Spleen (tissue), 11 donors: ENCODE data around the gene TBC1D21. TPM values are rescaled to one million over a fixed set of nuclear protein-coding genes. Genes with fewer than 3 reads are reported as not detected.

Source experiments
- DNase-seq: peaks from one replicate; pipeline ENCODE4 v3.0.0-alpha.2; 2020
- H3K27ac ChIP-seq, 8 donors: fragments of 200-600 bp; sonication (generic) in 7 of 8; 1 replicate in 4 of 8; 2 replicates in 4 of 8; pipeline versions ENCODE4 v1.5.0 to v1.8.0; 2016 to 2021; ENCODE audit warnings: inconsistent platforms in 4 of 8, mild to moderate bottlenecking in 4 of 8, moderate library complexity in 1 of 8
- H3K27me3 ChIP-seq, 7 donors: fragments of 200-600 bp; sonication (generic) in 6 of 7; replicated peaks in 1 of 7; 1 replicate in 4 of 7; 2 replicates in 3 of 7; pipeline versions ENCODE4 v1.5.0 to v1.8.0; 2016 to 2021; ENCODE audit warnings: inconsistent platforms in 3 of 7, mild to moderate bottlenecking in 1 of 7
- H3K36me3 ChIP-seq, 6 donors: fragments of 200-600 bp; sonication (generic) in 5 of 6; 1 replicate in 4 of 6; 2 replicates in 2 of 6; pipeline versions ENCODE4 v1.5.0 to v1.8.0; 2016 to 2021; ENCODE audit warnings: inconsistent platforms in 2 of 6
- H3K4me1 ChIP-seq, 6 donors: fragments of 200-600 bp; sonication (generic) in 5 of 6; 1 replicate in 3 of 6; 2 replicates in 3 of 6; pipeline versions ENCODE4 v1.5.0 to v1.8.0; 2016 to 2021; ENCODE audit warnings: inconsistent platforms in 3 of 6
- H3K4me3 ChIP-seq, 8 donors: fragments of 200-600 bp; sonication (generic) in 7 of 8; 1 replicate in 4 of 8; 2 replicates in 4 of 8; pipeline versions ENCODE4 v1.5.0 to v1.8.0; 2016 to 2021; ENCODE audit warnings: inconsistent platforms in 4 of 8, mild to moderate bottlenecking in 4 of 8, moderate library complexity in 2 of 8
- H3K9me3 ChIP-seq, 8 donors: fragments of 200-600 bp; sonication (generic) in 7 of 8; 1 replicate in 4 of 8; 2 replicates in 4 of 8; pipeline versions ENCODE4 v1.5.0 to v1.8.0; 2016 to 2021; ENCODE audit warnings: inconsistent platforms in 4 of 8
- POLR2A ChIP-seq, 3 donors: fragments of 450-650 bp; IDR thresholded peaks; one replicate each; pipeline ENCODE4 v1.5.1; 2017; ENCODE audit warnings: antibody characterized with exemption in 3 of 3, mild to moderate bottlenecking in 1 of 3
- POLR2AphosphoS5 ChIP-seq, 3 donors: sonication (generic); formaldehyde crosslinking; IDR thresholded peaks; one replicate each; pipeline ENCODE4 v1.5.1; 2017; ENCODE audit warnings: antibody characterized with exemption in 3 of 3
- WGBS, 5 donors: extraction: QIAGEN DNeasy Blood & Tissue Kit in 3 of 5; methylation state at CpG; one replicate each; pipeline versions ENCODE4 v1.1.5 to v1.1.7; 2013 to 2018; 5-methylcytosine and 5-hydroxymethylcytosine counted together
- intact Hi-C: fragments of 100-400 bp; cut with DNase I; formaldehyde crosslinking; loops from one replicate; pipeline ENCODE4 v1.15.0; 2023; ENCODE audit warnings: low total_unique reads
- polyA plus RNA-seq, 3 donors: library from polyadenylated mRNA; stranded (reverse); fragments of 200-250 nt; gene quantifications; one replicate each; pipeline ENCODE4 v1.2.1, GENCODE V29; 2013
- total RNA-seq, 7 donors: library from RNA; depleted of rRNA in 3 of 7; stranded (reverse); fragments of >200 nt in 3 of 7; fragmentation: NEBNext Ultra II Directional in 4 of 7; extraction: Animal tissue kit (Norgen Biotek cat#: 25700) in 4 of 7; gene quantifications; one replicate each; pipeline versions ENCODE4 v1.1.0 to v1.2.1, GENCODE V29; 2016 to 2021
- TF ChIP-seq, protein P1 (sequence below), 11 experiments: fragments of 200-600 bp in 7 of 11; fragments of 450-650 bp in 4 of 11; sonication (generic) in 4 of 11; IDR thresholded peaks in 8 of 11; conservative IDR thresholded peaks in 3 of 11; 1 replicate in 7 of 11; 2 replicates in 4 of 11; pipeline versions ENCODE4 v1.4.0 to v1.8.0; 2016 to 2021; ENCODE audit warnings: antibody characterized with exemption in 11 of 11, inconsistent platforms in 4 of 11, mild to moderate bottlenecking in 1 of 11
- donor health status: healthy with polysubstance abuse.
- donor health status: DM: no; HTN: no; CAD: no; lungs with moderate emphysema.
- donor health status: DM: no; HTN: no; CAD: no.
- donor health status: Bipolar disorder and iron deficiency.
- donor health status: healthy.
- donor health status: DM: no; HTN: no; CAD: no.
- donor health status: DM: yes; HTN: yes; CAD: no.

Gene TBC1D21
- total and polyA plus RNA-seq, 10 donors: not detected

DNA sequence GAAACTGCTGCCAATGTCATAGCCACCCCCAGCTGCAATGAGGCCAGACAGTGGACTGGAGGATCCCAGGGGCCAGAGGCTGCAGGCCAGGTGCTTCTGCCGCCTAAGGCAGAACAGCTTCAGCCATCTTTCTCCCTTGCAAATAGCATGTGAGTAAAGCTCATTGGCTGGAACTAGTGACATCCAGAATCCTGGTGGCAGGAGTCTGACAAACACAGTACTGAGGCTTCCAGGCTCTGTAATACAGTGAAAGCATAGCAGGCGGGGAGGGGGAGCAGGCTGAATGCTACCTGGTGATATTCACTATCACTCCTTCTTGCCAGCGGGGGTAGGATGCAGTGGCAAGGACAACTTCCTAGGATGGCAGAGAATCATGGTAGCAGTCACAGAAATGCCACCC, 36.5 kb upstream of the TBC1D21 start:
- H3K27me3 ChIP-seq: peaks cover 0 to 73% (median 6%) of the 10 kb centered on the region in 7 donors
- H3K36me3 ChIP-seq: no peaks in the 10 kb centered on the region
- intact Hi-C loops: no loop called here
- H3K4me3 ChIP-seq: no peak overlapping the region
- no peak for DNase-seq
- H3K4me1 ChIP-seq: peaks cover 0 to 7% (median 3%) of the 10 kb centered on the region in 6 donors
- H3K9me3 ChIP-seq: no peaks in the 10 kb centered on the region
- no peak overlapping the region for H3K27ac ChIP-seq
- 82 to 91% (median 88%) methylated on average over 3 of the region's 3 CpGs for WGBS, 5 donors
- TF ChIP-seq, protein P1, sequence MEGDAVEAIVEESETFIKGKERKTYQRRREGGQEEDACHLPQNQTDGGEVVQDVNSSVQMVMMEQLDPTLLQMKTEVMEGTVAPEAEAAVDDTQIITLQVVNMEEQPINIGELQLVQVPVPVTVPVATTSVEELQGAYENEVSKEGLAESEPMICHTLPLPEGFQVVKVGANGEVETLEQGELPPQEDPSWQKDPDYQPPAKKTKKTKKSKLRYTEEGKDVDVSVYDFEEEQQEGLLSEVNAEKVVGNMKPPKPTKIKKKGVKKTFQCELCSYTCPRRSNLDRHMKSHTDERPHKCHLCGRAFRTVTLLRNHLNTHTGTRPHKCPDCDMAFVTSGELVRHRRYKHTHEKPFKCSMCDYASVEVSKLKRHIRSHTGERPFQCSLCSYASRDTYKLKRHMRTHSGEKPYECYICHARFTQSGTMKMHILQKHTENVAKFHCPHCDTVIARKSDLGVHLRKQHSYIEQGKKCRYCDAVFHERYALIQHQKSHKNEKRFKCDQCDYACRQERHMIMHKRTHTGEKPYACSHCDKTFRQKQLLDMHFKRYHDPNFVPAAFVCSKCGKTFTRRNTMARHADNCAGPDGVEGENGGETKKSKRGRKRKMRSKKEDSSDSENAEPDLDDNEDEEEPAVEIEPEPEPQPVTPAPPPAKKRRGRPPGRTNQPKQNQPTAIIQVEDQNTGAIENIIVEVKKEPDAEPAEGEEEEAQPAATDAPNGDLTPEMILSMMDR (IDR thresholded peaks at IDR 0.05 in 8 of 11, conservative IDR thresholded peaks at IDR 0.05 in 3 of 11): no peak
- TF ChIP-seq POLR2A (IDR thresholded peaks at IDR 0.05): no peak
- TF ChIP-seq POLR2AphosphoS5 (IDR thresholded peaks at IDR 0.05): no peak

DNA sequence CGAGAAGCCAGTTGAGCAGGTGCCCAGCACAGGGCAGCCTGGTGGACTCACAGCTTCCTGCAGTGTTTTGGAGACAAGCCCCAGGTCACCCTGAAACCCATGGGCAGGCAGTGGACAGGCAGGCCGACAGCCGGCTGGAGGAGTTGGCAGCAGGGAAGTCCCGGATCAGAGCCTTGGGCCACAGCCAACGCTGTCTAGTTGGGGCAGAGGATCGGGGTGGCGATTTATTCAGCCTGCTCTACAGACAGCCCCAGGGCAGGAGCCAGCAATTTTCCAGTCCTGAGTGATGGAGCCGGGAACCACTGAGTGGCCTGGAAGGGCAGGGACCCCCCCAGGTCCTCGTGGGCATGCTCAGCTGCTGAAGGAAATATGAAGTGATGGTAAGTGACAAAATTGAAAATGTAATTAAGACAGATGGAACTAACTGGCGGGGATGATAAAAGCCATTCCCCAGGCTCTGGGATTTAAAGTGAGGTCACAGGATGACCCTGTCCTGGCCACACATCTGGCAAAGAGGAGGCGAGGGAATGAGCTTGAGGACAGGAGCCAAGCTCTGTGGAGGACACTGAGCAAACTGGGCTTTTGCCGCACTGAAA, 34.4 kb upstream of the TBC1D21 start:
- Histone ChIP-seq H3K4me3 (no peak overlapping the region), H3K27me3 (peaks cover 0 to 60% (median 6%) of the 10 kb centered on the region in 7 donors), H3K4me1 (peaks cover 0 to 7% (median 3%) of the 10 kb centered on the region in 6 donors), H3K9me3 (peaks cover 0 to 3% (median 0%) of the 10 kb centered on the region in 8 donors), H3K36me3 (no peaks in the 10 kb centered on the region), H3K27ac (no peak overlapping the region)
- TF ChIP-seq POLR2A (IDR thresholded peaks at IDR 0.05) (no peak), POLR2AphosphoS5 (IDR thresholded peaks at IDR 0.05) (no peak)
- TF ChIP-seq, protein P1 (IDR thresholded peaks at IDR 0.05 in 8 of 11, conservative IDR thresholded peaks at IDR 0.05 in 3 of 11): no peak
- no peak for DNase-seq
- intact Hi-C loops: no loop called here
- WGBS, 5 donors: 44 to 58% (median 55%) methylated on average over 12 of the region's 12 CpGs

DNA sequence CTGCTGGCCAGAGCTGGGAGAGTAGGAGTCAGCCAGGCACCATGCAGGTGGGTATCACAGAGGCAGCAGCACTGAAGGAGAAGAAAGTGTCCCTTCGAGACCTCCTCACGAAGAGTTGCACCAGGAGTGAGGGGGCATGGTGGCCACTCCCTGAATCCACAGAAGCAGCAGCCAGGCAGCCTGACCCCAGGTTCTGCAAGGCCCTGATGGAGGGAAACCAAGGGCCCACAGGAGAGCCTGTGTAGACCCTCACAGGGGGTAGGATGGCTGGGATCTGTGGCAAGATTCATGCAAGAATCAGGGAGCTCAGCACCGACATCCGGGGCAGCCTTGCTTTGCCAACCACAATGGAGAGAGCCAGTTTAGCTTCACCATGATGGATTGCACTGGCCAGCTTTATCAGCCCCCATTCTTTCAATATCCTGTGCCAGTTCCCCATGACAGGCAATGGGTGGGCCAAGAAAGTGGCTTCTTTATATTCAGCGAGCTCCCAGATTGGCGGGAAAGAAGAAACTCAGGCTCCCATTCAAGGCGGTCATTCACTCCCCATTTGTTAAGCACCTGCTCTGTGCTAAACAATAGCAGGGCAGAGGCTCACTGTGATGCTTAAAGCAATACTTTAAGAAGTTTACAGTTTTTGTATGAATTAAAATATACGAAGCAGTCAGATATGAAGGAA, 33.5 kb upstream of the TBC1D21 start:
- no peaks in the 10 kb centered on the region for H3K36me3 ChIP-seq
- intact Hi-C loops: no loop called here
- no peak overlapping the region for H3K27ac ChIP-seq
- TF ChIP-seq, protein P1 (IDR thresholded peaks at IDR 0.05 in 8 of 11, conservative IDR thresholded peaks at IDR 0.05 in 3 of 11): no peak
- no peak for TF ChIP-seq POLR2AphosphoS5 (IDR thresholded peaks at IDR 0.05)
- TF ChIP-seq POLR2A (IDR thresholded peaks at IDR 0.05): no peak
- peaks cover 0 to 51% (median 6%) of the 10 kb centered on the region in 7 donors for H3K27me3 ChIP-seq
- peaks cover 0 to 3% (median 0%) of the 10 kb centered on the region in 8 donors for H3K9me3 ChIP-seq
- peaks cover 0 to 7% (median 3%) of the 10 kb centered on the region in 6 donors for H3K4me1 ChIP-seq
- no peak overlapping the region for H3K4me3 ChIP-seq
- 84 to 90% (median 87%) methylated on average over 8 of the region's 8 CpGs for WGBS, 5 donors
- DNase-seq: no peak

DNA sequence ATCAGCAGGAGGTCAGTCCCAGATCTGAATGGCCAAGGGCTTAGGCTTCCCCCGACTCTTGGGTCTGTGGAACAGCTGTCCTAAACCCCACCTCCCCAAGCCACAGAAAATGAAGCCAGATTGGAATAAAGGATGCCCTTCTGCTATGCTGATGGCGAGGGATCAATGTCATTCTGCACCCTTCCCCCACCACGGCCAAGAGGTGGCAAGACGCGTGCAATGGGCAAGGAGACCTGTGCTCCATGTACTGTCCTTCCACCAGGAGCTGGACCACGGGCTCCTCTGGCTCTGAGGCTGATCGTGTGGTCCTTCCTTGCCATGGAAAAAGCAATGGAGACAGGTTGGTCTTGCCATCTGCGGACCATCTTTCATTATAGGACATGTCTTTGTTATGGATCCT, 32.6 kb upstream of the TBC1D21 start:
- peaks cover 0 to 3% (median 0%) of the 10 kb centered on the region in 8 donors for H3K9me3 ChIP-seq
- H3K36me3 ChIP-seq: no peaks in the 10 kb centered on the region
- 70 to 85% (median 82%) methylated on average over 7 to 8 of the region's 8 CpGs for WGBS, 5 donors
- DNase-seq: no peak
- peaks cover 0 to 44% (median 2%) of the 10 kb centered on the region in 7 donors for H3K27me3 ChIP-seq
- intact Hi-C loops: no loop called here
- H3K4me3 ChIP-seq: no peak overlapping the region
- H3K27ac ChIP-seq: no peak overlapping the region
- H3K4me1 ChIP-seq: peaks cover 0 to 7% (median 3%) of the 10 kb centered on the region in 6 donors
- TF ChIP-seq POLR2A (IDR thresholded peaks at IDR 0.05) (no peak), POLR2AphosphoS5 (IDR thresholded peaks at IDR 0.05) (no peak)
- TF ChIP-seq, protein P1 (IDR thresholded peaks at IDR 0.05 in 8 of 11, conservative IDR thresholded peaks at IDR 0.05 in 3 of 11): no peak
